ENCODE measurements around the gene COX8A. TPM values are rescaled to one million over a fixed set of nuclear protein-coding genes. Genes with fewer than 3 reads are reported as not detected.
A peak's percentile ranks its signal among the peaks of the same experiment; 100 is the strongest.

Gene COX8A
- total and polyA plus RNA-seq, 2 of the 13 experiments (the other 11 are each of a cell fraction or from before 2014, with no cell fraction given) = 202 to 406 TPM

GRCh38 chr11:63998558-63999348 is 24.3 kb downstream of the COX8A start:
- 93% methylated on average over 14 of the region's 54 CpGs for WGBS (ENCODE audit: low lambda C conversion rate)
- no peak overlapping the region for H2AFZ ChIP-seq (ENCODE audit: low read length)
- H3K79me2 ChIP-seq (ENCODE audit: insufficient read depth, low read length) = no peaks in the 10 kb centered on the region
- H3K27me3 ChIP-seq (ENCODE audit: control insufficient read depth in 1 of 2, insufficient read depth in 2 of 2, low read length in 2 of 2) = no peaks in the 10 kb centered on the region
- H3K4me1 ChIP-seq (ENCODE audit: insufficient read depth, low read length) = no peaks in the 10 kb centered on the region
- no peaks in the 10 kb centered on the region for H3K9me3 ChIP-seq (ENCODE audit: low read length)
- TF ChIP-seq RBFOX2 (IDR thresholded peaks at IDR 0.05; ENCODE audit: low read depth, low read length) = 0 out of 2 replicates have a peak, but pooled peaks have one; percentile 50
- TF ChIP-seq, protein P1, sequence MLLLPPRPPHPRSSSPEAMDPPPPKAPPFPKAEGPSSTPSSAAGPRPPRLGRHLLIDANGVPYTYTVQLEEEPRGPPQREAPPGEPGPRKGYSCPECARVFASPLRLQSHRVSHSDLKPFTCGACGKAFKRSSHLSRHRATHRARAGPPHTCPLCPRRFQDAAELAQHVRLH (CRISPR knock-in tag; IDR thresholded peaks at IDR 0.05; ENCODE audit: borderline replicate concordance, low read depth) = no peak
- no peak for TF ChIP-seq KLF12 (CRISPR knock-in tag; IDR thresholded peaks at IDR 0.05; ENCODE audit: borderline replicate concordance)
- TF ChIP-seq AGO2 (optimal IDR thresholded peaks at IDR 0.05; ENCODE audit: low read depth, low read length) = peak; percentile 81
- TF ChIP-seq ZNF274 (CRISPR knock-in tag; IDR thresholded peaks at IDR 0.05) = no peak
- TF ChIP-seq NFYC (CRISPR knock-in tag; IDR thresholded peaks at IDR 0.05) = no peak
- TF ChIP-seq, protein P2, sequence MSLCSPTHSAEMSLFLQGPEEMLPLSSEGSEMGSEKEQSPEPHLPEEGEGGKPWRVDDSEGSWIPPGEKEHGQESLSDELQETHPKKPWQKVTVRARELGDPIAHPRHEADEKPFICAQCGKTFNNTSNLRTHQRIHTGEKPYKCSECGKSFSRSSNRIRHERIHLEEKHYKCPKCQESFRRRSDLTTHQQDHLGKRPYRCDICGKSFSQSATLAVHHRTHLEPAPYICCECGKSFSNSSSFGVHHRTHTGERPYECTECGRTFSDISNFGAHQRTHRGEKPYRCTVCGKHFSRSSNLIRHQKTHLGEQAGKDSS (CRISPR knock-in tag; IDR thresholded peaks at IDR 0.05; ENCODE audit: borderline replicate concordance, low read depth) = no peak
- no peak for TF ChIP-seq FOXC1 (CRISPR knock-in tag; IDR thresholded peaks at IDR 0.05; ENCODE audit: borderline replicate concordance)
- no peak for TF ChIP-seq ZNF317 (CRISPR knock-in tag; IDR thresholded peaks at IDR 0.05)
- TF ChIP-seq ZNF776 (CRISPR knock-in tag; IDR thresholded peaks at IDR 0.05) = no peak
- TF ChIP-seq TCF12 (IDR thresholded peaks at IDR 0.05) = no peak
- no peak for TF ChIP-seq TCF12 (CRISPR knock-in tag; IDR thresholded peaks at IDR 0.05)
- no peak for TF ChIP-seq CHD4 (IDR thresholded peaks at IDR 0.05; ENCODE audit: borderline replicate concordance, low read length)
- TF ChIP-seq ZKSCAN1 (IDR thresholded peaks at IDR 0.05; ENCODE audit: low read length) = no peak
- peak; percentile 37; the same call in 1 of the 2 replicates for TF ChIP-seq POLR2G (IDR thresholded peaks at IDR 0.05; ENCODE audit: low read depth, low read length)
- TF ChIP-seq PHF21A (CRISPR knock-in tag; IDR thresholded peaks at IDR 0.05) = no peak
- TF ChIP-seq ZNF619 (CRISPR knock-in tag; IDR thresholded peaks at IDR 0.05) = no peak
- CTCF ChIA-PET (ENCODE audit: low intra/inter-chr PET ratio, low total read pairs) = no interaction called here
- BruUV-seq (replicated peaks) = no TSS peak
- peaks cover 13 to 33% of the 10 kb centered on the region in 2 experiments; a peak in 4 of 5 replicates for H3K36me3 ChIP-seq (replicated peaks in 1 of 2; ENCODE audit: control insufficient read depth in 1 of 2, insufficient read depth in 2 of 2, low read length in 2 of 2)
- H4K20me1 ChIP-seq (ENCODE audit: insufficient read depth, low read length) = no peaks in the 10 kb centered on the region; the same call in 1 of the 2 replicates
- no peak for FAIRE-seq
- no peak overlapping the region for H3K4me2 ChIP-seq (ENCODE audit: low read depth, low read length)
- H3K27ac ChIP-seq (ENCODE audit: extremely low read length, insufficient read depth, low read length) = no peak overlapping the region
- ATAC-seq = peak; percentile 16
- POLR2A ChIA-PET = interaction anchor here (1.0 to 1.2 kb wide), 2 partner anchors 9 kb away, joined by 3 to 4 read pairs; no protein-coding TSS in a partner anchor
- no peak overlapping the region for H3K9ac ChIP-seq (ENCODE audit: insufficient read depth, low read depth, low read length)
- intact Hi-C loops (cut with micrococcal nuclease; ENCODE audit: unreplicated experiment) (no loop called here), in situ Hi-C loops (cut with HindIII; ENCODE audit: extremely low pct_ligation_motif_present, low pct_unique_long_range_greater_than_20kb) (no loop called here)
- no peak for DNase-seq (ENCODE audit: low spot score)
- H3K4me3 ChIP-seq (replicated peaks in 1 of 3; ENCODE audit: insufficient read depth in 1 of 3, low read depth in 2 of 3, low read length in 3 of 3) = no peak overlapping the region

Data from HepG2 (cell line).